ENCODE results near the gene PDIA4.

Gene PDIA4, protein sequence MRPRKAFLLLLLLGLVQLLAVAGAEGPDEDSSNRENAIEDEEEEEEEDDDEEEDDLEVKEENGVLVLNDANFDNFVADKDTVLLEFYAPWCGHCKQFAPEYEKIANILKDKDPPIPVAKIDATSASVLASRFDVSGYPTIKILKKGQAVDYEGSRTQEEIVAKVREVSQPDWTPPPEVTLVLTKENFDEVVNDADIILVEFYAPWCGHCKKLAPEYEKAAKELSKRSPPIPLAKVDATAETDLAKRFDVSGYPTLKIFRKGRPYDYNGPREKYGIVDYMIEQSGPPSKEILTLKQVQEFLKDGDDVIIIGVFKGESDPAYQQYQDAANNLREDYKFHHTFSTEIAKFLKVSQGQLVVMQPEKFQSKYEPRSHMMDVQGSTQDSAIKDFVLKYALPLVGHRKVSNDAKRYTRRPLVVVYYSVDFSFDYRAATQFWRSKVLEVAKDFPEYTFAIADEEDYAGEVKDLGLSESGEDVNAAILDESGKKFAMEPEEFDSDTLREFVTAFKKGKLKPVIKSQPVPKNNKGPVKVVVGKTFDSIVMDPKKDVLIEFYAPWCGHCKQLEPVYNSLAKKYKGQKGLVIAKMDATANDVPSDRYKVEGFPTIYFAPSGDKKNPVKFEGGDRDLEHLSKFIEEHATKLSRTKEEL

DNA sequence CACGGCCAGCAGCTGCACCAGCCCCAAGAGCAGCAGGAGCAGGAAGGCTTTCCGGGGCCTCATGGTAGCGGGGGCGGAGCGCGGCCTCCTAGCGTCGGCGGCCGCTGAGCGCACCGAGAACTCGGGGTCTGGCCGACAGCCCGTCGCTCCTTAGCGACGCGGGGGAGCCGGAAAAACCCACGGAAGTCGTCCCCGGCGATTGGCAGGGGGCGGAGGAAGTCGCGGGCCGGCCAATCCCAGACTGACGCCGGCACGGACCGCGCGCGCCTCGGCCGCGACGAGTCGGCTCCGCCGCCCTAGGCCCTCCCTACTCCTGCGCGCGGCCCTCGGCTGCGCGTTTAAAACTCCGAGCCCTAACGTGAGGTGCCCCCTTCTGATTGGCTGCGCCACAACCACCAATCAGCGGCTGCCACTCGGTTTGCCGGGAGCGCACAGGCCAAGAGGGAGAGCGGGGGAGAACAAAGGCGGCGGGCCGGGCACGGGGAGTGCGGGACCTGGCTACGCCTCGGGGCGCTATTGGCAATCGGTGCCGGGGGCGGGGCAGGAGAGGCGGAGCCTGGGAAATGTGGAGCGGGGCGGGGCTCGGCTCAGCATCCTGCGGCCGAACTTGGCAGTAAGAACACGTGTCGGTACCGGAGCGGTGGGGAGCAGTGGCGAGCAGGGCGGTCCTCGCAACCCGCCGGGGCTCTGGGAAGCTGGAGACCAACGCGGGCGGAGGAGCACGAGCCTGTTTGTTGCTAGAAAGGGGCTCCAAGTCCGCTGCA, at the start of gene PDIA4:
TSS of gene PDIA4 (minus strand) at position 160 of the 764 bp plus-strand sequence. CDS start at position 63, 97 bp downstream.
- Histone ChIP-seq H3K4me1 (ENCODE audit: control insufficient read depth, low read depth, low read length) (peaks cover 20% of the 10 kb centered on the region), H3K9me3 (ENCODE audit: control insufficient read depth, low read depth, low read length) (no peaks in the 10 kb centered on the region), H3K27me3 (ENCODE audit: control insufficient read depth, insufficient read depth, low read length) (peaks cover 7% of the 10 kb centered on the region), H3K9ac (ENCODE audit: low read length) (peak within 1 kb of the TSS; percentile 84), H3K4me3 (ENCODE audit: low read length) (peak within 1 kb of the TSS; percentile 91), H3K36me3 (ENCODE audit: control insufficient read depth, low read depth, low read length) (peaks cover 12% of the 10 kb centered on the region), H3K27ac (ENCODE audit: low read length) (no peak within 1 kb of the TSS)

DNA sequence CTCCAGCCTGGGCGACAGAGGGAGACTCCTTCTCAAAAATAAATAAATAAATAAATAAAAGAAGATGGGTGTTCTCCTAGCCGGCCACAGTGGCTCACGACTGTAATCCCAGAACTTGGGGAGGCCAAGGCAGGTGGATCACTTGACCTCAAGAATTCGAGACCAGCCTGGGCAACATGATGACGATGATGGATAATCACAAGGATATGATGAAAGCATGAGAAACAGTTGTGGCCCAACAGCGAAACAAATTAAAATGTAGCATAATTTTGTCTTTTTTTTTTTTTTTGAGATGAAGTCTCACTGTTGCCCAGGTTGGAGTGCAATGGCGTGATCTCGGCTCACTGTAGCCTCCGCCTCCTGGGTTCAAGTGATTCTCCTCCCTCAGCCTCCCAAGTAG, 49.3 kb upstream of the PDIA4 start:
- Histone ChIP-seq H3K9ac (ENCODE audit: low read length) (no peak overlapping the region), H3K27me3 (ENCODE audit: control insufficient read depth, insufficient read depth, low read length) (no peaks in the 10 kb centered on the region), H3K4me1 (ENCODE audit: control insufficient read depth, low read depth, low read length) (no peaks in the 10 kb centered on the region), H3K36me3 (ENCODE audit: control insufficient read depth, low read depth, low read length) (peaks cover 12% of the 10 kb centered on the region), H3K4me3 (ENCODE audit: low read length) (no peak overlapping the region), H3K9me3 (ENCODE audit: control insufficient read depth, low read depth, low read length) (no peaks in the 10 kb centered on the region), H3K27ac (ENCODE audit: low read length) (no peak overlapping the region)

DNA sequence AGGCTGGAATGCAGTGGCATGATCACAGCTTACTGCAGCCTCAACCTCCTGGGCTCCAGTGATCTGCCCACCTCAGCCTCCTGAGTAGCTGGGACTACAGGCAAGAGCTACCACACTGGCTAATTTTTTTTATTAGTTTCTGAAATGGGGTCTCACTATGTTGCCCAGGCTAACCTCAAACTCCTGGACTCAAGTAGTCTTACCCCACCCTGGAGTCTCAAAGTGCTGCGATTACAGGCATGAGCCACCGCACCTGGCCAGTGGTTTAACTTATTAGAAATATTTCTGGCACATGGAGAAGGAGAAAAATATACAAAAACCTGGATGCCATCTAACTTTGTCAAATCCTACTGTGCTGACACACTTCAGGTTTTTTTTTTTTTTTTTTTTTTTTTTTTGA, 47.0 kb upstream of the PDIA4 start:
- Histone ChIP-seq H3K4me3 (ENCODE audit: low read length) (no peak overlapping the region), H3K27me3 (ENCODE audit: control insufficient read depth, insufficient read depth, low read length) (no peaks in the 10 kb centered on the region), H3K36me3 (ENCODE audit: control insufficient read depth, low read depth, low read length) (peaks cover 25% of the 10 kb centered on the region), H3K4me1 (ENCODE audit: control insufficient read depth, low read depth, low read length) (no peaks in the 10 kb centered on the region), H3K9me3 (ENCODE audit: control insufficient read depth, low read depth, low read length) (no peaks in the 10 kb centered on the region), H3K27ac (ENCODE audit: low read length) (no peak overlapping the region), H3K9ac (ENCODE audit: low read length) (no peak overlapping the region)

DNA sequence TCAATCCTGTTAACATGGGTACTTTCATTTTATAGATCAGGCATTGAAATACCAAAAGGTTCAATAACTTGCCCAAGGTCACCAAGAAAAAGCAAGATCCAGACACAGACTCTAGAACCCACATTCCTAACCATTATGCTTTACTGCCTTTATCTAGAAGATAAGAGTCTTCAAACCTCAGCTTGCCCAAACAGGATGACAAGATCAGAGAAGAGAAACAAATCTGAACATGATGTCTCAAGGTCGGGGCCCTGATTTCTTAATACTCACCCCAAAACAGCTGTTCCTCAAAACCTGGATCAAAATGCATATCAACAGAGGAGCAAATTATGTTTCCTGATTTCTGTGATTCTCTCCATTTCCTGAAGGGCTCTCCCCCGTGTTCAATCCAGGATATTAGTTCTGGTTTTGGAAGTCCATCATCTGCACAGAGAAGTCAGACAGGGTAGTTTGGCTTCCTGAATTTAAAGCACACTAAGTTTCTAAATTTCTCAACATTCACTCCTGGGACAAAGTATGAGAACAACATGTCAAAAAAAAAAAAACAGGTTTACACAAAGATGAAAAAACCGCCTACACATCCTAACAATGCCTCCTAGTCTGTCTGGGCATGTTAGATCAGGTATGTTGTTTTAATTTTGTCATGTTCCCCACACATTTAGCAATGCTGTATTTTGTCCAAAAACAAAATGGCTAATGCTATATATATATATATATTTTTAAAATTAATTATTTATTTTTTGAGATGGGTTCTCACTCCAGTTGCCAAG, 46.0 kb upstream of the PDIA4 start:
- H3K27ac ChIP-seq (ENCODE audit: low read length) = no peak overlapping the region
- no peak overlapping the region for H3K9ac ChIP-seq (ENCODE audit: low read length)
- no peaks in the 10 kb centered on the region for H3K9me3 ChIP-seq (ENCODE audit: control insufficient read depth, low read depth, low read length)
- peaks cover 30% of the 10 kb centered on the region for H3K36me3 ChIP-seq (ENCODE audit: control insufficient read depth, low read depth, low read length)
- no peaks in the 10 kb centered on the region for H3K4me1 ChIP-seq (ENCODE audit: control insufficient read depth, low read depth, low read length)
- no peak overlapping the region for H3K4me3 ChIP-seq (ENCODE audit: low read length)
- H3K27me3 ChIP-seq (ENCODE audit: control insufficient read depth, insufficient read depth, low read length) = no peaks in the 10 kb centered on the region

DNA sequence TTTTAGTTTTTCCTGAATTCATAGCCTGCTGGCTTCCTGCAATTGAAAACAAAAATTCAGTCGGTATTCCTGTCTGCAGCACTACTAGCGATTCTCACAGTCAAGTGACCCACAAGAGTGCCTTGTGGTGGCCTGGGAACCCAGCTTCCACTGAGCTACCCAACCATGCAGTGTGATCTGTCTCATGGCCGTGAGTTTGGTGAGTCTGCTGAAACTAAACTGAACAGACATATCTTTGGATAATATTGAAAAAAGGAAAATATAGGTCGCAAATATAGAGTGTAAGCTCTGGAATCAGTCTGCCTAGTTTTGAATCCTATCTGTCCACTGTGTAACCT, 44.1 kb upstream of the PDIA4 start:
- Histone ChIP-seq H3K4me1 (ENCODE audit: control insufficient read depth, low read depth, low read length) (no peaks in the 10 kb centered on the region), H3K27me3 (ENCODE audit: control insufficient read depth, insufficient read depth, low read length) (no peaks in the 10 kb centered on the region), H3K9me3 (ENCODE audit: control insufficient read depth, low read depth, low read length) (no peaks in the 10 kb centered on the region), H3K27ac (ENCODE audit: low read length) (no peak overlapping the region), H3K4me3 (ENCODE audit: low read length) (no peak overlapping the region), H3K9ac (ENCODE audit: low read length) (no peak overlapping the region), H3K36me3 (ENCODE audit: control insufficient read depth, low read depth, low read length) (peaks cover 35% of the 10 kb centered on the region)

DNA sequence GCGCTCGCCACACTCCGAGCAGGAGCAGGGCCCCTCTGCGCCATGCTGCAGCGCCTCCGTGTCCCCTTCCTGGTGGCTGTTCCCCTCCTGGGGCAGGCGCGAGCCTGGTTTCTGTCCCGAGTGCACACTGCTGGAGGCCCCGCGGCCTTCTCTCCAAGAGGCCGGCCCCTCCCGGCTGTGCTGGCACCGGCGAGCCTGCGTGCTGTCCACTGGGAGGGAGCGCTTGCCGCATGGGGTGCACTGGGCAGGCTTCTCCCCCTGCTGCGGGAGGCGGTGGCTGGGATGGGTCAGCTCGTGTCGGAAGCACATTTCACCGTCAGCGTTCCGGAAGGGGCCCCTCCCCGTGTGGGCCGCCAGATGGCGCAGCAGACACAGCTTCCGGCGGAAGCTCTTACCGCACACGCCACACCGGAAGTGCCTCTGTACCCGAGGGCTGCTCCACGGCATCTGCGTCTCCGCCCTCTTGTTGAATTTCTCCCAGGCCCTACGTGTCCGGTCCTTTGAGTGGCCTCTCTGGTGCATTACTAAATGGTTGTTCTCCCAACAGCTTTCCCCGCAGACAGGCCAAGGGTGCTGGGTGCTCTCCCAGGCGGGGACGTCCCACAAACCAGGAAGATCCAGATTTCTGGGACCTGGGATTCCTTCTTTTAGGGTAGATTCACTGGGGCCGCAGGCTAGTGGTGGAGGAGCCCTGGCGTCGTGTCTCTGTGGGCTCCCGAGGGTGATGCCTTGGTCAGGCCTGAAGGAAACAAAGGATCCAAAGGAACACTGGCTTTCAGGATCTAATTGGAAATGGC, 43.5 kb upstream of the PDIA4 start:
- H3K27me3 ChIP-seq (ENCODE audit: control insufficient read depth, insufficient read depth, low read length) = no peaks in the 10 kb centered on the region
- H3K9ac ChIP-seq (ENCODE audit: low read length) = no peak overlapping the region
- H3K4me3 ChIP-seq (ENCODE audit: low read length) = no peak overlapping the region
- peaks cover 32% of the 10 kb centered on the region for H3K36me3 ChIP-seq (ENCODE audit: control insufficient read depth, low read depth, low read length)
- no peaks in the 10 kb centered on the region for H3K4me1 ChIP-seq (ENCODE audit: control insufficient read depth, low read depth, low read length)
- H3K27ac ChIP-seq (ENCODE audit: low read length) = no peak overlapping the region
- no peaks in the 10 kb centered on the region for H3K9me3 ChIP-seq (ENCODE audit: control insufficient read depth, low read depth, low read length)

DNA sequence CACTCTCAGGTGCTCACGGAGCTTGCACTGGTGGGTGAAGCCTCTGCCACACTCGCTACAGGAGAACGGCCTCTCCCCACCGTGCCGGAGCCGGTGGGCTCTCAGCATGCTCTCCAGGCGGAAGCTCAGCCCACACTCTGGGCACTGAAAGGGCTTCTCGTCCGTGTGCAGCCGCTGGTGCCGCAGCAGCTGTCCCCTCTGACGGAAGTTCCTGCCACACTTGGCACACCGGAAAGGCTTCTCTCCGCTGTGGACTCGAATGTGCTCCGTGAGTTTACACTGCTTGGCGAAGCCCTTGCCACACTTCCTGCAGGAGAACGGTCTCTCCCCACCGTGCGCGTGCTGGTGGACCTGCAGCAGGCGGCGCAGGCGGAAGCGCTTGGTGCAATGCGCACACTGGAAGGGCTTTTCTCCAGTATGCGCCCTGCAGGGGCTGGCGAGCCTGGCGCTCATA, 42.9 kb upstream of the PDIA4 start:
- Histone ChIP-seq H3K9me3 (ENCODE audit: control insufficient read depth, low read depth, low read length) (no peaks in the 10 kb centered on the region), H3K9ac (ENCODE audit: low read length) (no peak overlapping the region), H3K27me3 (ENCODE audit: control insufficient read depth, insufficient read depth, low read length) (no peaks in the 10 kb centered on the region), H3K4me3 (ENCODE audit: low read length) (no peak overlapping the region), H3K4me1 (ENCODE audit: control insufficient read depth, low read depth, low read length) (no peaks in the 10 kb centered on the region), H3K36me3 (ENCODE audit: control insufficient read depth, low read depth, low read length) (peaks cover 31% of the 10 kb centered on the region), H3K27ac (ENCODE audit: low read length) (no peak overlapping the region)

DNA sequence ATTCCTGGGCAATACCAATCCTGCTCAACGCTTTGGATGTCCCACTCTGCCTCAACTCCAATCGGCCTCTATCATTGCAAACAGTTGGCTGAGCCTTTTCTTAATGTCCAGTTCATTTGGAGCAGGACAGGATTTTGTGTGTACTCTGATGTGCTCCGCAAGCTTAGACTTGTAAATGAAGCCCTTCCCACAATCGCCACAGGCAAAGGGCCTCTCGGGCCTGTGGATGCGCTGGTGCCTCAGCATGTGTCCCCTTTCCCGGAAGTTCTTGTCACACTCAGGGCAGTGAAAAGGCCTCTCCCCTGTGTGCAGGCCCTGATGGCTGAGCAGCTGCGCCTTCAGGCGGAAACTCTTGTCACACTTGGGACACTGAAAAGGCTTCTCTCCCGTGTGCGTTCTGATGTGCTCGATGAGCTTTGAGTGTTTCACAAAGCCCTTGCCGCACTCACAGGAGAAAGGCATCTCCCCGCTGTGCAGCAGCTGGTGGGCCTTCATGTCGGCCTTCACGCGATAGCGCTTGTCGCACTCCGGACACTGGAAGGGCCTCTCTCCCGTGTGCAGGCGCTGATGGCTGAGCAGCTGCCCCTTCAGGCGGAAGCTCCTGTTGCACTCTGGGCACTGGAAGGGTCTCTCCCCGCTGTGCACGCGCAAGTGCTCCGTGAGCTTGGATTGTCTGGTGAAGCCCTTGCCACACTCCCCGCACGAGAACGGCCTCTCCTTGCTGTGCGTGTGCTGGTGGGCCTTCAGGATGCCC, 42.2 kb upstream of the PDIA4 start:
- Histone ChIP-seq H3K9ac (ENCODE audit: low read length) (no peak overlapping the region), H3K9me3 (ENCODE audit: control insufficient read depth, low read depth, low read length) (no peaks in the 10 kb centered on the region), H3K36me3 (ENCODE audit: control insufficient read depth, low read depth, low read length) (peaks cover 31% of the 10 kb centered on the region), H3K27ac (ENCODE audit: low read length) (no peak overlapping the region), H3K4me1 (ENCODE audit: control insufficient read depth, low read depth, low read length) (no peaks in the 10 kb centered on the region), H3K4me3 (ENCODE audit: low read length) (no peak overlapping the region), H3K27me3 (ENCODE audit: control insufficient read depth, insufficient read depth, low read length) (no peaks in the 10 kb centered on the region)

DNA sequence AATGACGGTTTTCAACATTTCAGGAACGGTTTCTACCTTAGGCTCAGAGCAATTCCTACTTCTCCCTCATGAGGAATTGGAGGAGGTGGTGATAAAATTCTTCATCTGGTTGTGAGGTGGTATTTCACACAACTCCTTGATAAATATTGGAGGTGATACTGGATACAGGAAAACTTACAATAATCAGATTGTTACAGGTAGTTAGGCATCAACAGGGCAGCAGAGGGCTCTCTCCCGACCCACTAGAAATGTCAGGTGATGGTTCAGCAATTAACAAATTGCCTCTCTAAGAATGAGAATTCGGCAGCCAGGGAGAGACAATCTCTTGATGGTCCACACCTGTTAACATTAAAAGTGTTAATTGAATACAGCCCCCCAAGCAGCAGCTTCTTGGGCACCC, 39.6 kb upstream of the PDIA4 start:
- Histone ChIP-seq H3K9ac (ENCODE audit: low read length) (no peak overlapping the region), H3K4me1 (ENCODE audit: control insufficient read depth, low read depth, low read length) (no peaks in the 10 kb centered on the region), H3K36me3 (ENCODE audit: control insufficient read depth, low read depth, low read length) (peaks cover 30% of the 10 kb centered on the region), H3K4me3 (ENCODE audit: low read length) (no peak overlapping the region), H3K27ac (ENCODE audit: low read length) (no peak overlapping the region), H3K9me3 (ENCODE audit: control insufficient read depth, low read depth, low read length) (no peaks in the 10 kb centered on the region), H3K27me3 (ENCODE audit: control insufficient read depth, insufficient read depth, low read length) (no peaks in the 10 kb centered on the region)

DNA sequence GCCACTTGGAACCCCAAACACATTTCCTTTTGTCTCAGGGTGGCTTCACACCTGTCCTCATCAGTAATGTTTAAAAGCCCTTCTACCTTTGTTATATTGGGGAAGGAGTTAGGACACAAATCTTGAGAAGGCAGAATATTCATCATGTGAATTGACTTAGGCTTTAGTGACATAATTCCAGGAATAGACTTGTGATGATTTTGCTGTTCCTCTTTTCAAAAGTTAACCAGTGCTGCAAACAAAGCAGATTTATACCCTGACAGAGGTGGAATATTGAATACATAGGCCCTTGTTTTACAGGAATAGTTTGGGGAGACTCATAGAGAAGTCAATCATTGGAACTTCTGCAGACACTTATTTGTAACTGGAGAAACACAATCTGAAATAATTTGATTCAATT, 35.2 kb upstream of the PDIA4 start:
- no peak overlapping the region for H3K4me3 ChIP-seq (ENCODE audit: low read length)
- no peaks in the 10 kb centered on the region for H3K4me1 ChIP-seq (ENCODE audit: control insufficient read depth, low read depth, low read length)
- H3K9ac ChIP-seq (ENCODE audit: low read length) = no peak overlapping the region
- H3K36me3 ChIP-seq (ENCODE audit: control insufficient read depth, low read depth, low read length) = peaks cover 5% of the 10 kb centered on the region
- no peaks in the 10 kb centered on the region for H3K27me3 ChIP-seq (ENCODE audit: control insufficient read depth, insufficient read depth, low read length)
- no peak overlapping the region for H3K27ac ChIP-seq (ENCODE audit: low read length)
- no peaks in the 10 kb centered on the region for H3K9me3 ChIP-seq (ENCODE audit: control insufficient read depth, low read depth, low read length)
